H1 (cell line): ENCODE measurements around the gene KANSL1. TPM values are rescaled to one million over a fixed set of nuclear protein-coding genes. Genes with fewer than 3 reads are reported as not detected.

Source experiments
- CTCF ChIA-PET: fragments of 300-600 bp; sonication (Branson Sonifier 250); formaldehyde crosslinking; loops from one replicate; lab custom pipeline; 2021; ENCODE audit not compliant: partially characterized antibody; lab: Charles Lee
- POLR2A ChIA-PET: fragments of 300-600 bp; sonication (Branson Sonifier 250); formaldehyde crosslinking; loops from one replicate; lab custom pipeline; 2021; ENCODE audit warnings: inconsistent platforms; ENCODE audit not compliant: partially characterized antibody; lab: Charles Lee
- DNase-seq, 2 experiments: peaks; one replicate each; pipeline versions ENCODE4 v3.0.0 to v3.0.0-alpha.2; 2010 to 2022; ENCODE audit warnings: low spot score in 2 of 2, low read depth in 1 of 2, mixed read lengths in 1 of 2
- FAIRE-seq: peaks from 2 replicates; lab custom pipeline; 2011; peaks lifted over from hg19 to GRCh38; lab: Jason Lieb, UNC
- H2AFZ ChIP-seq: 2 replicates; pipeline ENCODE4 v1.8.1; 2012; ENCODE audit warnings: low read length, inconsistent platforms
- H2AK5ac ChIP-seq: 2 replicates; pipeline ENCODE4 v1.6.1; 2013; ENCODE audit warnings: low read depth, low read length
- H2BK120ac ChIP-seq: replicated peaks from 2 replicates; pipeline ENCODE3; 2013; ENCODE audit warnings: low read depth, low read length, inconsistent platforms
- H2BK12ac ChIP-seq: 2 replicates; pipeline ENCODE4 v1.6.1; 2013; ENCODE audit warnings: low read depth, low read length
- H2BK15ac ChIP-seq: 2 replicates; pipeline ENCODE4 v1.6.1; 2013; ENCODE audit warnings: low read length
- H2BK20ac ChIP-seq: 2 replicates; pipeline ENCODE4 v1.6.1; 2013; ENCODE audit warnings: low read length
- H2BK5ac ChIP-seq: 2 replicates; pipeline ENCODE4 v1.6.1; 2013; ENCODE audit warnings: low read depth, low read length
- H3K14ac ChIP-seq: 2 replicates; pipeline ENCODE4 v1.6.1; 2013; ENCODE audit warnings: inconsistent platforms; ENCODE audit not compliant: insufficient read length
- H3K18ac ChIP-seq: 2 replicates; pipeline ENCODE4 v1.6.1; 2013; ENCODE audit warnings: low read length; ENCODE audit errors: extremely low read depth
- H3K23ac ChIP-seq: 2 replicates; pipeline ENCODE4 v1.6.1; 2013; ENCODE audit warnings: inconsistent platforms; ENCODE audit not compliant: insufficient read length
- H3K23me2 ChIP-seq: 2 replicates; pipeline ENCODE4 v1.6.1; 2013; ENCODE audit warnings: low read depth, low read length
- H3K27ac ChIP-seq: 2 replicates; pipeline ENCODE4 v1.6.1; 2011; ENCODE audit warnings: low read depth, low read length, inconsistent platforms
- H3K27me3 ChIP-seq, 4 experiments: replicated peaks in 1 of 4; 1 replicate in 1 of 4; 2 replicates in 3 of 4; pipeline versions ENCODE4 v1.6.1 to v1.8.1; 2011 to 2013; ENCODE audit warnings: low read length in 3 of 4, mild to moderate bottlenecking in 3 of 4, inconsistent platforms in 2 of 4, mixed read lengths in 2 of 4, moderate library complexity in 1 of 4; ENCODE audit not compliant: control insufficient read depth in 3 of 4, insufficient read depth in 3 of 4; ENCODE audit errors: extremely low read depth in 1 of 4
- H3K36me3 ChIP-seq, 4 experiments: 2 replicates each; pipeline versions ENCODE4 v1.6.1 to v1.8.1; 2011 to 2013; ENCODE audit warnings: mild to moderate bottlenecking in 4 of 4, low read length in 3 of 4, moderate library complexity in 2 of 4, control low read depth in 1 of 4, inconsistent platforms in 1 of 4; ENCODE audit not compliant: insufficient read depth in 4 of 4, control insufficient read depth in 2 of 4
- H3K4ac ChIP-seq: replicated peaks from 2 replicates; pipeline ENCODE3; 2013; ENCODE audit warnings: low read length, low read depth, mixed read lengths, inconsistent platforms; ENCODE audit not compliant: insufficient read length
- H3K4me1 ChIP-seq, 4 experiments: replicated peaks in 1 of 4; 1 replicate in 1 of 4; 2 replicates in 3 of 4; pipeline versions ENCODE4 v1.6.1 to v1.8.1; 2011 to 2013; ENCODE audit warnings: low read length in 3 of 4, inconsistent platforms in 2 of 4, mixed read lengths in 1 of 4; ENCODE audit not compliant: insufficient read depth in 4 of 4, control insufficient read depth in 3 of 4
- H3K4me2 ChIP-seq, 2 experiments: 2 replicates each; pipeline versions ENCODE4 v1.6.1 to v1.8.1; 2011 to 2013; ENCODE audit warnings: low read depth in 2 of 2, low read length in 2 of 2, control low read depth in 1 of 2, inconsistent platforms in 1 of 2, mild to moderate bottlenecking in 1 of 2; ENCODE audit not compliant: insufficient read depth in 1 of 2
- H3K4me3 ChIP-seq, 4 experiments: fragments of 200-600, 300-600 bp in 1 of 4; sonication (generic), shearing (Covaris generic), sonication (Bioruptor Twin) in 1 of 4; 2 replicates each; pipeline versions ENCODE4 v1.5.1 to v1.8.1; 2011 to 2016; ENCODE audit warnings: low read length in 4 of 4, low read depth in 3 of 4, control low read depth in 2 of 4, inconsistent platforms in 2 of 4, mild to moderate bottlenecking in 2 of 4, mixed read lengths in 1 of 4, moderate library complexity in 1 of 4; ENCODE audit not compliant: insufficient read depth in 2 of 4; ENCODE audit errors: extremely low read depth in 1 of 4
- H3K56ac ChIP-seq: replicated peaks from 2 replicates; pipeline ENCODE3; 2013; ENCODE audit warnings: low read depth, mild to moderate bottlenecking, mixed read lengths, low read length, inconsistent platforms; ENCODE audit not compliant: insufficient read length
- H3K79me1 ChIP-seq: 2 replicates; pipeline ENCODE4 v1.6.1; 2013; ENCODE audit warnings: low read depth, low read length, control low read depth
- H3K79me2 ChIP-seq, 2 experiments: 2 replicates each; pipeline versions ENCODE4 v1.6.1 to v1.8.1; 2012 to 2013; ENCODE audit warnings: low read length in 2 of 2, mild to moderate bottlenecking in 2 of 2, inconsistent platforms in 1 of 2; ENCODE audit not compliant: insufficient read depth in 2 of 2, control insufficient read depth in 1 of 2
- H3K9ac ChIP-seq, 4 experiments: replicated peaks in 1 of 4; 1 replicate in 1 of 4; 2 replicates in 3 of 4; pipeline versions ENCODE4 v1.6.1 to v1.8.1; 2011 to 2013; ENCODE audit warnings: low read depth in 3 of 4, low read length in 3 of 4, control low read depth in 2 of 4, mild to moderate bottlenecking in 2 of 4, moderate library complexity in 2 of 4, inconsistent platforms in 1 of 4; ENCODE audit errors: extremely low read depth in 1 of 4
- H3K9me3 ChIP-seq, 2 experiments: 2 replicates each; pipeline versions ENCODE4 v1.6.1 to v1.8.1; 2012 to 2013; ENCODE audit warnings: mild to moderate bottlenecking in 2 of 2, moderate library complexity in 2 of 2, control low read depth in 1 of 2, inconsistent platforms in 1 of 2, low read depth in 1 of 2, low read length in 1 of 2, mixed read lengths in 1 of 2; ENCODE audit not compliant: insufficient read depth in 2 of 2
- H4K20me1 ChIP-seq, 2 experiments: replicated peaks in 1 of 2; 2 replicates each; pipeline versions ENCODE3 to v1.8.1; 2011 to 2013; ENCODE audit warnings: inconsistent platforms in 2 of 2, low read length in 2 of 2, mild to moderate bottlenecking in 1 of 2; ENCODE audit not compliant: insufficient read depth in 2 of 2, control insufficient read depth in 1 of 2
- H4K5ac ChIP-seq: 2 replicates; pipeline ENCODE4 v1.6.1; 2013; ENCODE audit warnings: low read length, low read depth, mixed read lengths, inconsistent platforms; ENCODE audit not compliant: insufficient read length
- H4K8ac ChIP-seq: 2 replicates; pipeline ENCODE4 v1.8.0; 2013; ENCODE audit warnings: mild to moderate bottlenecking, moderate library complexity, low read length, inconsistent platforms; ENCODE audit not compliant: insufficient read depth; ENCODE audit errors: extremely low read depth
- H4K91ac ChIP-seq: replicated peaks from 2 replicates; pipeline ENCODE3; 2013; ENCODE audit warnings: low read length, mixed read lengths, inconsistent platforms; ENCODE audit not compliant: insufficient read length
- RFX5 ChIP-seq: IDR thresholded peaks from 2 replicates; pipeline ENCODE4 v1.6.1; 2011; ENCODE audit warnings: low read depth, low read length, improper control_type of control experiment, borderline replicate concordance
- RNF2 ChIP-seq: fragments of 200-900, 300-1000 bp; sonication (generic); IDR thresholded peaks from 2 replicates; pipeline ENCODE4 v1.7.1; 2016; ENCODE audit warnings: borderline replicate concordance, low read depth, mild to moderate bottlenecking, antibody characterized with exemption, low read length; ENCODE audit not compliant: poor library complexity, severe bottlenecking; ENCODE audit errors: missing control alignments
- WGBS, 2 experiments: shearing (Covaris generic) in 1 of 2; methylation state at CpG; one replicate each; pipeline versions ENCODE4 v1.1.6 to v1.1.7; 2013 to 2015; ENCODE audit warnings: low lambda C conversion rate in 2 of 2, mixed read lengths in 2 of 2, inconsistent platforms in 1 of 2, low coverage in 1 of 2, missing lambda C conversion rate in 1 of 2; ENCODE audit not compliant: insufficient replicate concordance in 2 of 2, insufficient coverage in 1 of 2, insufficient read length in 1 of 2; ENCODE audit errors: extremely low coverage in 1 of 2, missing lambda C conversion rate in 1 of 2; 5-methylcytosine and 5-hydroxymethylcytosine counted together
- polyA plus RNA-seq, 7 experiments: library from polyadenylated mRNA; depleted of rRNA in 3 of 7; stranded (reverse) in 5 of 7; unstranded in 2 of 7; fragments of >200 nt in 5 of 7; fragments of 200-250 nt in 2 of 7; gene quantifications; 1 replicate in 5 of 7; 2 replicates in 1 of 7; 4 replicates in 1 of 7; pipeline versions ENCODE4 v1.2.1 to v1.2.3, GENCODE V29; 2011 to 2013; ENCODE audit warnings: missing spikeins in 2 of 7, mixed read lengths in 2 of 7
- total RNA-seq: library from RNA; stranded (reverse); fragmentation: NEBNext Ultra II Directional; extraction: Animal tissue kit (Norgen Biotek cat#: 25700); gene quantifications from 2 replicates; pipeline ENCODE4 v1.2.1, GENCODE V29; 2021

Gene KANSL1
- total and polyA plus RNA-seq, 2 of the 8 experiments (the other 6 are each of a cell fraction or from before 2014, with no cell fraction given) = 34.0 to 128 TPM

DNA sequence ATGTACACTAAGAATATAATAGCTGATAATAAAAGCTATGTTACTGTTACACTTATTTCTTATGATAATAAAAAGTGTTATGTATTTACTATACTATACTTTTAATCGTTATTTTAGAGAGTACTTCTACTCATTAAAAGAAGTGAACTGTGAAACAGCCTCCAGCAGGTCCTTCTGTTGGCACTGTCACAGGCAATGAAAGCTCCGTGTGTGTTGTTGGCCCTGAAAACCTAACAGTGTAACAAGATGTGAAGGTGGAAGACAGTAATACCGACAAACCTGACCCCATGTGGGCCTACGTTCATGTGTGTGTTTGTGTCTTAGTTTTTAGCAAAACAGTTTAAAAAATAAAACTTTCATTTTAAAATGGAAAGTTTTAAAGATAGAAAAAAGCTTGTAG, 102.4 kb downstream of the KANSL1 start:
- TF ChIP-seq RFX5 = no peak
- TF ChIP-seq RNF2 = no peak
- TF ChIP-seq, all 59 proteins: peak for 0
- Histone ChIP-seq H4K5ac (no peak overlapping the region), H4K20me1 (peaks cover 2 to 12% of the 10 kb centered on the region in 2 experiments)

More for the DNA sequence above, 102.4 kb downstream of the KANSL1 start:
- Histone ChIP-seq H3K79me1 (peaks cover 4% of the 10 kb centered on the region; the same call in 1 of the 2 replicates), H3K56ac (no peak overlapping the region), H2AK5ac (no peak overlapping the region), H3K27ac (no peak overlapping the region), H4K91ac (no peak overlapping the region), H3K4me2 (no peak overlapping the region), H3K4ac (no peak overlapping the region), H3K23me2 (no peaks in the 10 kb centered on the region; the same call in 1 of the 2 replicates), H3K4me3 (no peak overlapping the region), H3K18ac (no peak overlapping the region), H3K79me2 (peaks cover 4 to 98% of the 10 kb centered on the region in 2 experiments; a peak in 3 of 4 replicates), H2BK5ac (no peak overlapping the region), H3K4me1 (no peaks in the 10 kb centered on the region), H2BK120ac (no peak overlapping the region), H3K27me3 (no peaks in the 10 kb centered on the region), H3K9me3 (no peaks in the 10 kb centered on the region), H4K8ac (no peak overlapping the region), H2BK12ac (no peak overlapping the region), H2BK20ac (no peak overlapping the region), H3K14ac (no peak overlapping the region), H3K23ac (no peak overlapping the region), H3K9ac (no peak overlapping the region), H2BK15ac (no peak overlapping the region), H3K36me3 (peaks cover 0 to 27% (median 2%) of the 10 kb centered on the region in 4 experiments; a peak in 3 of 8 replicates), H2AFZ (no peak overlapping the region)
- 83% methylated on average over 4 of the region's 4 CpGs; no CpG with 5 or more reads in 1 of the 2 experiments for WGBS, 2 experiments
- ChIA-PET POLR2A (interaction anchor here (1.3 to 1.9 kb wide), 3 partner anchors 12 to 34 kb away, joined by 3 to 6 read pairs (median 4); no protein-coding TSS in a partner anchor), CTCF (interaction anchor here (0.8 to 1.8 kb wide), 4 partner anchors 28 to 122 kb away, joined by 3 to 6 read pairs (median 4); partner anchors contain the start of gene KANSL1)
- DNase-seq (no peak), FAIRE-seq (no peak)
